Erythroblast (primary cell): ENCODE measurements around the gene CIT.

Experiments
- GATA1 ChIP-seq: IDR thresholded peaks from 2 replicates; pipeline ENCODE4 v1.6.1; 2011; ENCODE audit warnings: low read depth, mild to moderate bottlenecking, control low read depth, low read length, moderate library complexity
- POLR2A ChIP-seq: IDR thresholded peaks from 2 replicates; pipeline ENCODE4 v1.6.1; 2011; ENCODE audit warnings: mild to moderate bottlenecking, low read length

DNA sequence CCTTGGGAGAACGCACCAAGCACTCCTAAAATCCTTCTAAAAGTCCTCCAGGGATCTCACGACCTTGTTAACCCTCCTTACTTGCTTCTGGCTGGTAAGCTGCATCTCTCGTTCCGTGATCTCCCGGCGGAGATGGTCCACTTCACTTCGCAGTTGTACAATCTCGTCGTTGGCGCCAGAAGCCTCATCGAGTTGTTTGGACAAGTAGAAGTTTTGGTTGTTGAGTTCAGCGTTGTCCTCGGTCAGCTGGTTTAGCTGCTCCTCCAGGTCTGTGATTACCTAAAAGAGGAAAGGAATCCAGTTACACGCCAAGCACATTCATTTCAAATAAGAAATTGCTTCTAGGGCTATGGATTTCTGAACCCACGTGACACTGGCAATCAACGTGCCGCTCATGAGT, 142.0 kb downstream of the CIT start:
- TF ChIP-seq POLR2A (no peak), GATA1 (no peak)
